Measurements from ENCODE around the gene EML2.
"Not testable (repeated sequence)": the region's sequence is repeated elsewhere in the genome, so short reads cannot be mapped to it uniquely, and the experiment has no call there.

Gene EML2, protein sequence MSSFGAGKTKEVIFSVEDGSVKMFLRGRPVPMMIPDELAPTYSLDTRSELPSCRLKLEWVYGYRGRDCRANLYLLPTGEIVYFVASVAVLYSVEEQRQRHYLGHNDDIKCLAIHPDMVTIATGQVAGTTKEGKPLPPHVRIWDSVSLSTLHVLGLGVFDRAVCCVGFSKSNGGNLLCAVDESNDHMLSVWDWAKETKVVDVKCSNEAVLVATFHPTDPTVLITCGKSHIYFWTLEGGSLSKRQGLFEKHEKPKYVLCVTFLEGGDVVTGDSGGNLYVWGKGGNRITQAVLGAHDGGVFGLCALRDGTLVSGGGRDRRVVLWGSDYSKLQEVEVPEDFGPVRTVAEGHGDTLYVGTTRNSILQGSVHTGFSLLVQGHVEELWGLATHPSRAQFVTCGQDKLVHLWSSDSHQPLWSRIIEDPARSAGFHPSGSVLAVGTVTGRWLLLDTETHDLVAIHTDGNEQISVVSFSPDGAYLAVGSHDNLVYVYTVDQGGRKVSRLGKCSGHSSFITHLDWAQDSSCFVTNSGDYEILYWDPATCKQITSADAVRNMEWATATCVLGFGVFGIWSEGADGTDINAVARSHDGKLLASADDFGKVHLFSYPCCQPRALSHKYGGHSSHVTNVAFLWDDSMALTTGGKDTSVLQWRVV
- total RNA-seq: 34.1 to 86.7 (median 44.4) reads per million in 3 experiments

DNA sequence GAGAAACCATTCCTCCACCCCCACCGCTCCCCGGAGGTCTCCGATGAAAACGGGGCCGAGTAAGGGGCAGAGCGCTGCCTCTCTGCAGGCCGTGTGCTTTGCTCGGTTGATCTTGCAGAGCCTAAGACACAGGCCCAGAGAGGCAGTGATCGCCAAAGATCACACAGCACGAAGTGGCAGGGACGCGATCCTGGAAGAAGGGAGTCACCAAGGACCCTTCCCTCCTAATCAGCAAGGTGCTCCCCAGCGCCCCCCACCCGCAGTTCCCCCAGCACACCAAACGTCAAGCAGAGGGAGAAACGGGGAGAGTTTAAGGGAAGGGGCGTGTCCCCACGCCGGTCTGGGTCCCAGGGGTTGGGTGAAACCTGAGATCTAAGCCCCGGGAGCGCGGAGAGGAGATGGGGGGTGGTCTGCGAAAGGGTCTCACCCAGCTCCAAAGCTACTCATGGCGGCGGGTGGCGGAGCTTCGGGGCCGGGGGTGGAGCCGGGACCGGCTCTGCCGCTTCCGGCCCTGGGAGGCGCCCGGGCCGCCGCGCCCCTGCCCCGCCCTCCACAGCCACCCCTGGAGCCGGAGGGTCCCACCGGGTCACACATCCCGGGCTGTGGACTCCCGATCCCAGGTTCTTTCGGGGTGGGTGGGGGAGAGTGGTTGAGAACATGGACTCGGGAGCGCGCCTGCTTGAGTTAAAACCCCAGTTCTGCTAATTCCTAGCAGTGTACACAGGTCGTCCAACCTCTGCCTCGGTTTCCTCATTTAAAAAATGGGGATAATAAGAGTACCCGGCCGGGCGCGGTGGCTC lies at the start of gene EML2:
Gene EML2, minus strand, starts transcription at position 468 of the 800 bp plus-strand sequence. Its CDS starts 21 bp downstream, at position 447.
- DNase-seq: peak; percentile 37

DNA sequence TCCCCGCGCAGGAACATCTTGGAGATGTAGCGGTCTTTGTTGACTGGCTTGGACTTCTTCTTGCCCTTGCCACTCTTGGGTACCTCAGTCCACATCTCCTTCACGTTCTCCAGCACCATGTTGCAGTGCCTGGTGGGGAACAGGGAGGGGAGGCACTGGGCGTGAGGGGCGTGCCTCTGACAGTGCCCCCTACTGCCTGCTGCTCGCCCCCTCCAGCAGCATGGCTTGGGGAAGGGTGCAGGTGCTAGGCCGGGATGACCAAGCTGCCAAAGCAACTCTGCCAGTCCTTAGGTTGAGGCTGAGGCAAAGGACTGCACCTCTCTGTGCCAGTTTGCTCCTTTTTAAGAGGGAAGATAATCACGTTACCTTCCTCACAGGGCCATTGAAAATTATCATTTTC lies 48.4 kb upstream of the EML2 start:
- no peak for DNase-seq

DNA sequence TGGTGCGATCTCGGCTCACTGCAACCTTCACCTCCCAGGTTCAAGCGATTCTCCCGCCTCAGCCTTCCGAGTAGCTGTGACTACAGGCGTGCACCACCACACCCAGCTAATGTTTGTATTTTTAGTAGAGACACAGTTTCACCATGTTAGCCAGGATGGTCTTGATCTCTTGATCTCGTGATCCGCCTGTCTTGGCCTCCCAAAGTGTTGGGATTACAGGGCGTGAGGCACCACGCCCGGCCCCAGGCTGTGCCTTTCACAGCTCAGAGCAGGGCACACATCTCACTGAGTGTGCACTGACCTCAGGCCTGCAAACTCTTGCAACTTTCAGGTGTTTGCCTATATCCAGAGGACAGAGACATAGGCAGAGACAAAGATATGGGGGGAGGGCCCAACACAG lies 45.8 kb upstream of the EML2 start:
- DNase-seq: not testable (repeated sequence)

DNA sequence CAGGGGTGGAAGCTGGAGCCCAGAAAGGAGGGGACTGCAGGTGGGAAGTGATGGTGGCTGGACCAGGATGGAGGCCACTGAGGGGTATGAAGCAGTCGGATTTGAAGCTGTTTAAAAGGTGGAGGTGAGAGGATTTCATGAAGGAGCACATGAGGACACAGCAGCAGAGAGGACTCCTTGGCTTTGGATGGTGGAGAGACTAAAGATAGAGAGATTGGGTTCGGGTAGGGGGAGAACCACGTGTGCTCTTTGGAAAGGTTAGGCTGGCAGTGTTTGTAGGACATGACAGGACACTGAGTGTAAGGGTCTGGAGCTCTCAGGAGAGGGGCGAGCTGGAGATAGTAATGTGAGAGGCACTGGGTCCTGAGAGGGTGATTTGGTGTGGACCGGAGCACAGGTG lies 43.7 kb upstream of the EML2 start:
- no peak for DNase-seq

DNA sequence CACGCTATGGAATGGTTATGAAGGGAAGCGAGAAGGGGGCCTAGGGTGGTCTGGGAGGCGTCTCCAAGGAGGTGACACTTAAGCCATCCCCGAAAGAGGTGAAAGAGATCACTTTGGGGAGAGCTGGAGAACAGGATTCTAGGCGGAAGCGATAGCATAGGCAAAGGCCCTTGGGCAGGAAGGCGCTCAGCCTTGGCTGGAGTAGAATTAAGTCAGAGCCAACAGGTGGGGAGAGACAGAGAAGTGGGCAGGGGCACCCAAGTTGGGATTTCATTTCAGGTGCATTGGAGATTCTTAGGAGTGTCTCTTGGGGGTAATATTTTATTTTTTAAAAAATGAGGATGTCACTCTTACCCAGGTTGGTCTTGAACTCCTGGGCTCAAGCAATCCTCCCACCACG lies 42.9 kb upstream of the EML2 start:
- DNase-seq: no peak

DNA sequence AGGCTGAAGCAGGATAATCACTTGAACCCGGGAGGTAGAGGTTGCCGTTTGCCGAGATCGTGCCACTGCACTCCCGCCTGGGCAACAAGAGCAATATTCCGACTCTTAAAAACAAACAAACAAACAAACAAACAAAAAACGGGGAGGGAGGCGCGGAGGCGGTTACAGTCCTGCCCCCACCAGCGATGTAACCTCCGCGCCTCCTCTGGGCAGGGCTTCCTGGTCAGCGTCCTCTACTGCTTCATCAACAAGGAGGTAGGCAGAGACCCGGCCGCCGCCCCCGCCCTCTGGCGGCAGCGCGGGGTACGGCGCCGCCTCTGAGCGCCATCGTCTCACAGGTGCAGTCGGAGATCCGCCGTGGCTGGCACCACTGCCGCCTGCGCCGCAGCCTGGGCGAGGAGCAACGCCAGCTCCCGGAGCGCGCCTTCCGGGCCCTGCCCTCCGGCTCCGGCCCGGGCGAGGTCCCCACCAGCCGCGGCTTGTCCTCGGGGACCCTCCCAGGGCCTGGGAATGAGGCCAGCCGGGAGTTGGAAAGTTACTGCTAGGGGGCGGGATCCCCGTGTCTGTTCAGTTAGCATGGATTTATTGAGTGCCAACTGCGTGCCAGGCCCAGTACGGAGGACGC lies 42.3 kb upstream of the EML2 start:
- DNase-seq: peak; percentile 83

DNA sequence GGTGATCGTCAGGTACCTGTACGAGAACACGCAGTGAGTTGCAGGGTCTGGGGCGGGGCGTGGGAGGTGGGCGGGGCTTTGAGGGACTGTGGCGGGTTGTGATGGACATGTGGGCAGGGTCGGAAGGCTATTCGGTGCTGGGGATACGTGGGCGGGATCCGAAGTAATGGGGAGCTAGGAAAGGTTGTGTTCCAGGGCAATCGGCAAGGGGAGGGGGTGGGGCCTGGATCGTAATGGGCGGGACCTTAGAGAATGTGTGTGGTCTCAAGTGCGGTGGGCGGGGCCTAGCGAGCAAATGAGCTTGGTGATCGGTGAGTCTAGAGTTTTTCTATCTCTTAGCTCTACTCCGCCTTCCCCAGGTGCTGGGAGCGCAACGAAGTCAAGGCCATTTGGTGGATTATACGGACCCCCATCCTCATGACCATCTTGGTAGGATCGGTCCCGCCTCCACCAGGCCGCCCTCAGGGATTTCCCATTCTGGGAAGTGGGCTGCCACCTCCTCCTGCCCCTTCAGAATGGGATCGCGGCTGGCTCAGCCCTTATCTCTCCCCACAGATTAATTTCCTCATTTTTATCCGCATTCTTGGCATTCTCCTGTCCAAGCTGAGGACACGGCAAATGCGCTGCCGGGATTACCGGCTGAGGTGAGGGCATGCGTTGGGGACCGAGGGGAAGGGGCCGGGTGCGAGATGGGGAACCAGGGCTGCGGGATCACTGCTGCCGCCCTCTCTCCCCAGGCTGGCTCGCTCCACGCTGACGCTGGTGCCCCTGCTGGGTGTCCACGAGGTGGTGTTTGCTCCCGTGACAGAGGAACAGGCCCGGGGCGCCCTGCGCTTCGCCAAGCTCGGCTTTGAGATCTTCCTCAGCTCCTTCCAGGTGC lies 38.4 kb upstream of the EML2 start:
- DNase-seq: peak; percentile 70

DNA sequence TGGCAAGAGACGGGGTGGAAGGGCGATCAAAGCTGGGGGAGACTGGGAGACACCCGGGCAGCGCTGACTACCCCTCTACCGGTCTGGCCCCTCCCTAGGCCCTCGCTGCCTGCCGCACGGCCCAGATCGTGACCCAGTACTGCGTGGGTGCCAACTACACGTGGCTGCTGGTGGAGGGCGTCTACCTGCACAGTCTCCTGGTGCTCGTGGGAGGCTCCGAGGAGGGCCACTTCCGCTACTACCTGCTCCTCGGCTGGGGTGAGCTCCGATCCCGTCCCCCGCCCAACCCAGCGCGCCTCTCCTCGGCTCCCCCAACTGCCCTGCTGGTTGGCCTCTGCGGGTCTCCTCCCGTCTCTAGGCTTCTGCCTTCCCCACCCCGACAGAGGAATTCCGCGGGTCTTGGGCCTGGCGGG lies 37.7 kb upstream of the EML2 start:
- peak; percentile 38 for DNase-seq

DNA sequence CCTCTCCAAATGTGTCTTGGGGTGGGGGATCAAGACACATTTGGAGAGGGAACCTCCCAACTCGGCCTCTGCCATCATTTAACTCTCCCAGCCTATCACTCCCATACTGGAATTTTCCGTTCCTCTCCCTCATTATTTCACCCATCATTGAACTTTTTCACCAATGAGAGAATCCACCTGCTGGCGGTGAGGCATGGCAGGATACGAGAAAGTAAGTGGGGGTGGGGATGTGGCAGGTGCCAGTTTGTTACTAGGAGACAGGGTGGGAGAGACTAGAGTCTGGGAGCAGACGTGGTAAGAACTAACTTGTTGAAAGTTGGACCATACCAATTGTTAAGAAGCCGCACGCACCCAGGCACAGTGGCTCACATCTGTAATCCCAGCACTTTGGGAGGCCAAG lies 35.7 kb upstream of the EML2 start:
- no peak for DNase-seq

DNA sequence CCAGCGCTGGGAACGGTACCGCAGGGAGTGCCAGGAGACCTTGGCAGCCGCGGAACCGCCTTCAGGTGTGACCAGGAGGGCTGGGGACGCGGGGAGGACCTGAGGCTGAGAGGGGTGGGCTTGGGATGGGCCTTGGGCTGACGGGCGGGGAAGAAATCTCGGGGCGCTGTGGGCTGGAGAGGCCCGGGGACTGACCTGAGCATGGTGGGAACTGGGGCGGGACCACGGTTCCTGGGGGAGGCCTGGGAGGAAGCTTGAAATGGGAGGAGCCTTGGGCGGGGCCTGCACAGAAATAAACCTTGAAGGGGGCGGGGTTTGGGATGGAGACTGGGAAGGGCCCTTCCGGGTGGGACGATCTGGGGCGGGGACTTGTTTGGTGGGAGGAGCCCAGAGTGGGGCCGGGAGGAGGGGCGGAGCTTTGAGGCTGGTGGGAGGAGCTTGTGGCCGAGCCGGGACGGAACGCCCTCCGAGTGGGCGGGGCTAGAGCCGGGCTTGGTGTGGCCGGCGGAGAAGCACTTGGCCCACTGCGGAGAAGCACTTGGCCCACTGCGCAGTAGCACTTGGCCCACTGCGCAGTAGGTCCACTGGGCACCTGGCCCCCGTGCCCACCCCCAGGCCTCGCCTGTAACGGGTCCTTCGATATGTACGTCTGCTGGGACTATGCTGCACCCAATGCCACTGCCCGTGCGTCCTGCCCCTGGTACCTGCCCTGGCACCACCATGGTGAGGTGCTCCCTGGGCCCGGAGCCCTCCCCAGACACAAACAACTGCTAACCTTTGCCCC lies 31.7 kb upstream of the EML2 start:
- DNase-seq: no peak

DNA sequence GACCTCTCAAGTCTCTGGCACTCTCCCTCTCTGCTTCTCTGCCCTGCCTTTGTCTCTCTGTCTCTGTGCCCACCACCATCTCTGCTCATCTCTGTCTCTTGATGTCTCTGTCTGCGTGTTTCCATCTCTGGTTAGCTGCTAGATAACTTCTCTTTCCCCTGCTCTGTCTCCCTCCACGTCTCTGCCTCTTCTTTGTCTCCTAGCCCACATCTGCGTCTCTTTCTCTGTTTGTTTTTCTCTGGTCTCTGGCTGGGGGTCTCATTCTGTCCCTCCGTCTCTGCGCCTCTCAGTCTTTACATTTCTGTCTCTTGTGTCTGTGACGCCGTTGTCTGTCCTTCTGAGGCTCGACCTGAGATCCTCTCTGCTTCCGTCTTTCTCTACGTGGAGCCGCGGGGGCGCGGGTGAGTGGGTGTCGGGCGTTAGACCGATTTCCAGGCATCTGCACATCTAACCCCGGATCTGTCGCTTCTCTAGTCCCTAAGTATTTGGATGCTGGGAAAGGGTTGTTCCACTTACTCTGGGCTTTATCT lies 29.2 kb upstream of the EML2 start:
- DNase-seq: peak; percentile 30

DNA sequence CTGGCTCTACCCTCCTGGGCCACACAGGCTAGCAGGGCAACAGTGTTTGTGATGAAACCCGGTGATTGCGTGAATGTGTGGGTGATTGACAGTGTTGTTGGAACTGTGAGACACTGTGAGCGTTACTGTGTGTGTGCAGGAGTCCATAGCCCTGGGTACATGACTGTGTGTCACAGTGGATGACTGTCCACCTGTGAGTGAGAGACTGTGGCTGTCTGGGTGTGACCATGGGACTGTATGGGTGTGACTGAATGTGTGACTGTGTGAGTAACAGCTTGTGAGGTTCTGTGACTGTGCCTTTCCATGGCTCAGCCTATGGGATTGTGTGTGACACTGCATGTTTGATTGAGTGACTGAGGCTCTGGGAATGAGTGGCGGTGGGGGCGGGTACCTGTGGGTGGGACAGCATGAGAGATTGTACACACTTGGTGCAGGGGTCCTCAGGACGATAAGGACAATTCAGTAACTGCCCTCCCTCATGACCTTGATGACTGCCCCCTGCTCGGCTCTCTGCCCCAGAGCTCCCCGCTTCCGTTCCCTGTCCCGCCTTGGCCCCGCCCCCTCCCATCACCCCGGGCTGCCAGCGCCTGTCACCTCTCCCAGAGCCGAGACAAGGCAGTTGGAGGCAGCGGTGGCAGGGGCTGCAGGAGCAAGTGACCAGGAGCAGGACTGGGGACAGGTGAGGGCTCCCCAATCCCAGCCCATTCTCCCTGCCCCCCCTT lies 28.6 kb upstream of the EML2 start, which contains the start of gene GIPR:
Gene GIPR, plus strand, starts transcription at position 602 of the 722 bp plus-strand sequence. CDS start 1,300 bp downstream, outside the sequence.
- DNase-seq: peak; percentile 25

DNA sequence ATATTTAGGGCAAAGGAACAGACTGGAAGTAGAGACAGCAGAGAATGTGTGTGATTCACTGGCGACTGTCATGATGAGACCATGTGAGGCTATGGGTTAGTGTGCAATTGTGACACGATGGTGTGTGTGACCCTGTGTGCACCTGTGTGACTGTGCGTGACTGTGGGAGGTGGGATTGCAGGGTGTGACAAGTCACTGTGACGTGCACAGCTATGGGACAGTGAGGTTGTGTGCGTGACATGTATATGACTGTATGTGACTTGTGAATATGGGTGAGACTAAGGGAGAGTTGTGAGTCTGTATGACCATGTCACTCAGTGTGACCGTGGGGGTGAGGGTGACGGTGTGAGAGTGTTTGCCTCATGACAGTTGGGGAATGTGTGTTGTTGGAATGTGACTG lies 25.4 kb upstream of the EML2 start:
- DNase-seq: no peak

DNA sequence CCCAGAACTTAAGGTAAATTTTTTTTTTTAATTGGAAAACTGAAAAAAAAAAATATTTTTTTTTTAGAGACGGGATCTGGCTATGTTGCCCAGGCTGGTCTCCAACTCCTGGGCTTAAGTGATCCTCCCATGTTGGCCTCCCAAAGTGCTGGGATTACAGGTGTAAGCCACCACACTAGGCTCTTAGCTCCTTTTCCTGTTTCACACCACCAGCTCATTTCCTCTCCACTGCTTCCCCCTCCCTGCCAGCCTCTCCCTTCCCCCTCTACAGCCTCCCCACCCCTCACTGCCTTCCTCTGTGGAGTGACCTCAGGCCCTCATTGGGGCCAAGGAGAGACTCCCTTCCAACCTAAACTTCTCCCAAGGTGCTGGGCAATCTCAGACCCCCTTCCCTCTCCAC lies 24.6 kb upstream of the EML2 start:
- DNase-seq: no peak

DNA sequence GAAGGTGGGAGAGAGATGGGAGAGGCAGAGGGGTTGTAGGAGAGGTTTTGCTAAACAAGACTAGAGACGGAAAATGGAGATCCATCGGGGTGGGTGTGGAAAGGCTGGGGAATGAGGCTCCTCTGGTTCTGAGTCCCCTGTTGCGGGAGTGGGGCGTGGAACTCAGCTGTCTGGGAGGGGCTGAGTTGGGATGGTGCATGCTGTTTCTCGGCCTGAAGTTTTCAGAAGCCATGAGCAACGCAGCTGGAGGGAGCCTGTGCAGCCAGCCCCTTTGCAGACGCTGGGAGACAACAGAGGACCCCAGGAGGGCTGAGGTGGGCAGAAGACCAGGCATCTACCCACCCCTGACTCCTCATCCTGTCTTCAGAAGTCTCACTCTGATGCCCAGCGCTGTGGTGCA lies 21.4 kb upstream of the EML2 start:
- DNase-seq: no peak

DNA sequence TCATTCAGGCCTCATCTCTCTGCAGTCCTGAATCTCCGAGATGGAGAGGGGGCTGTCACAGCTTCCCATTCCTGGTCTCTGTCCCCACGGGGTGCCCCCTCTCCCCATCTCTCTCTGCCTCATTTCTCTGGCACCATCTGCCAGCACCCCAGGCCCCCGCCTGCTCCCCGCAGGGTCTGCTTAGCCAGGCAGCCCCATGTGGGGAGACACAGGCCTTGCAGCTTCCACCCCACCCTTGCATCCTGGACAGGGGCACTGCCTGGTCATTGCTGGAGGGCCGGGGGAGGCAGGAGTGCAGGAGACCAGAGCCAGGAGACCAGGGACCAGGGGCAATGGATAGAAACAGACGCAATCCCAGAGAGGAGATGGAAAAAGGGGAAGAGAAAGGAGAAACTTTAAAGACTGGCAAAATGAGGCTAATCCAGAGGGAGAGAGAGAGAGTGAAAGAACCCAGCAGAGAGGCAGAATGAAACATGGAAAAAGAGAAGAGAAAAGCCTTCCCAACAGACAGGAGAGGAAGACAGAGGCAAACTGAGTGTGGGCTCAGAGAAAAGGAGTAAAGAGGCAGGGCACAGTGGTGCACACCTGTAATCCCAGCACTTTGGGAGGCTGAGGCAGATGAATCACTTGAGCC lies 20.0 kb upstream of the EML2 start:
- no peak for DNase-seq

DNA sequence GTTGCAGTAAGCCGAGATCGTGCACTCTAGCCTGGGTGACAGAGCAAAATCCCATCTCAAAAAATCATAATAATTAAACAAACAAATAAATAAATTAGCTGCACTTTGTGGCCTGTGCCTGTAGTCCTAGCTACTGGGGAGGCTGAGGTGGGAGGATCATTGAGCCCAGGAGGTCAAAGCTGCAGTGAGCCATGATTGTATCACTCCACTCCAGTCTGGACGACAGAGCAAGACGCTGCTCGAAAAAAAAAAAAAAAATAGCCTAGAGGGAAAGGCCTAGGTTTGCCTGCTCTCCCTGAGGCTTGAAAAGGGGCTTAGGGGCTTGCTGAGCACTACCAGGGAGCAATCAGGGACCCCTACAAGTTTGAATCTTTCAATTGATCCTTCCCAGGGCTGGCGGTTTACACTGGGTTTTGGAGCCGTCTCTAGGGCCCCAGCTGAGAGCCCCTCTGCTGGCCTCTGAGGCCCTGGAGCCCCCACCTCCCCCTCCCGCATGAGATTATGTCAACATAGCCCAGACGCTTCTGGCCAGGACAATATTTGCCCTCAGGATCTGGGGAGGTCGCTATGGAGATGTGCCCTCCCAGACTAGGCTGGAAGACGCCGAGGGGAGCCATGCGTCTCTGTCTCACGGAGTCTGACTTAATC lies 18.4 kb upstream of the EML2 start:
- DNase-seq: no peak

DNA sequence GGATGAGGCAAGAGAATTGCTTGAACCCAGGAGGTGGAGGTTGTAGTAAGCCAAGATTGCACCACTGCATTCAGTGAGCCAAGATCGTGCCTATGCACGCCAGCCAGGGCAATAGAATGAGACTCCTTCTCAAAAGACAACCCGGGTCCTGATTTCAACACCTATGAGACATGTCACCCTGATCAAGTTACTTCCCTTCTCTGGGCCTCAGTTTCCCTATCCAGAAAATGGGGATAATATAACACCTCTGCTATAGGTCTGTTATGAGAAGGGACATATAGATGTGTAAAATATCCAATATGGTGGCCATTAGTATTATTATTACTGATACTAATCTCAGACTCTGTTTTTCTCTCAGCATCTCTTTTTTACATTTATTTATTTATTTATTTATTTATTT lies 15.9 kb upstream of the EML2 start:
- DNase-seq: no peak

DNA sequence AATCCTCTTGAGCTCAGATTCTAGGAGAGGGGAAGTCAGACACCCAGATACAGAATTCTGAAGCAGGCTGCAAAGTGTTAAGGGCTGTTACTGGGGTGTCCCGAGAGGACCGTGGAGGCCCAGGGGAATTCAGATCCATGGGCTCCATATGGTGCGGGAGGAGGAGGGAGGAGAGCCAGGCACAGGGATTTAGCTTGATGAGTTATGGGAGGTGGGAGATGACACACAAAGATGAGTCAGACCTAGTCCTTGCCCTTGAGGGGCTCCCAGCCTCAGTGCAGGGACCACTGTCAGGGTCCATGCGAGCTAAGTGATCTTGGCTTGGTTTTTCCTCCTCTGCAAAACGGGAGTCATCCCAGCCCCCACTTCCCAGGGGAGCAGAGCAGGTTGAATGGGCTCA lies 14.4 kb upstream of the EML2 start:
- DNase-seq: no peak
